ENCODE data around the gene RFPL3.
"Not testable (repeated sequence)": the region's sequence is repeated elsewhere in the genome, so short reads cannot be mapped to it uniquely, and the experiment has no call there.

The RFPL3 gene

DNA sequence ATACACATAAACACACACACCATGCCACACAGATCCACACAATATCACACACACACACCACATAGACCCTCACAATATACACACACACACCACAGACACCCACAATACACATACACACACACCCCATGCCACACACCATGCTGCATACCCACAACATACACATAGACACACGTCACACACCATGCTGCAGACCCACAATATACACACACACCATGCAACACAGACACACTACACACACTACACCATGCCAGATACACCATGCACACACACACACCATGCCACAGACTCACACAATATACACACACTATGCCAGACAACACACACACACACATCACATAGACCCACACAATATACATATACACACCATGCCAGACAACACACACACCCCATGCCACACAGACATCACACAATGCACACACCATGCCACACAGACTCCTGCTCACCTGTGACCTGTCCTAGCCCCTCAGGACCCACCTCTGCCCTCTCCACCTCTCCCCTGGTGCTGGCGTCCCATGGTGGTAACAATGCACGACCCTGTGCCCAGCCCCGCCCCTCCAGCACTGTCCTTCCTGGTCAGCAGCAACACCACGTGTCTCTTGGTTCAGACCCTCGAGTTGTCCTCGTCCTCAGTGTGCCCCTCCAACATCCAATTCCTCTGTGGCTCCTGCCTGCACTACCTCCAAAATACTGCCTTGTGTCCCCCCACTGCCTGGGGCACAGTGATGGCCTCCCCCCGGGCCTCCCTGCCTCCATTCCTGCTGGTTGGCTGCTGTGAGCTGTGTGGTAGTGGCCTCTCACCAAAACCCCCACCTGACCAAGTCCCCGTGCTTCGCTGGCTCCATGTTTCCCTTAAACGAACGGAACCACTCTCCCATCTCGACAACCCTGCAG is 23.7 kb upstream of the RFPL3 start:
- no peak for DNase-seq (ENCODE audit: low spot score)
- in situ Hi-C loops (cut with MboI; ENCODE audit: low pct_unique_long_range_greater_than_20kb, low sequenced_read_pairs, unreplicated experiment), result no loop called here

DNA sequence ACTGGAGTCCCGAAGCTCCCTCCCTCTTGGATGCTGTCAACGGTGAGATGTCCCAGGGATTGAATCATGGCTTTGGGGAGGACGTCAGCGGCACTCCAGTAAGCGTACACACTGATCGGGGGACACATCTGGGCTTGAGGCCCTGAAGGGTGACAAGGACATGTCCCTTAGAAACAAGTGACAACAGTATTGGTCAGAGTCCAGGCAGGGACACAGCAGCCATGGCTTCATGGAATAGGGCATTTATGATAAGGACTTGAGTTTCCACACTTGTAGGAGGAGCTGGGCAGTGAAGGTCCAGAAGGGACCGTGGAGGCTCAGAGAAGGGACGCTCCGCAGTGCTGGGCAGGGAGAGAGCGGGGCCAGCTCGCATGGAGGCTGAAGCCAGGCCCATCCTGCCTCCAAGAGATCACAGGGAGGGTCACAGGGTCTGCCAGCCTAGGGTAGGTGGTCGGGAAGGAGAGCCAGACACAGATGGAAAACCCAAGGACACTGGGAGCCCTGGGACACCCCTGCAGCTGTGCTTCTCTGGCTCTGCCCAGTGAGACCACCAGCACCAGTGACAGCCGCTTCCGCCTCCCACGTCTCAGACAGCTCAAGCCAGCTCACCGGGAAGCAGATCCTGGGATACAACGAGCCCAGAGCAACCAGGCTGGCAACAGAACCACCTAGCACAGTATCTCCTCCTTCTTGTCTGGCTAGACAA is 22.9 kb upstream of the RFPL3 start:
- no peak for DNase-seq (ENCODE audit: low spot score)
- TF ChIP-seq, protein P1, sequence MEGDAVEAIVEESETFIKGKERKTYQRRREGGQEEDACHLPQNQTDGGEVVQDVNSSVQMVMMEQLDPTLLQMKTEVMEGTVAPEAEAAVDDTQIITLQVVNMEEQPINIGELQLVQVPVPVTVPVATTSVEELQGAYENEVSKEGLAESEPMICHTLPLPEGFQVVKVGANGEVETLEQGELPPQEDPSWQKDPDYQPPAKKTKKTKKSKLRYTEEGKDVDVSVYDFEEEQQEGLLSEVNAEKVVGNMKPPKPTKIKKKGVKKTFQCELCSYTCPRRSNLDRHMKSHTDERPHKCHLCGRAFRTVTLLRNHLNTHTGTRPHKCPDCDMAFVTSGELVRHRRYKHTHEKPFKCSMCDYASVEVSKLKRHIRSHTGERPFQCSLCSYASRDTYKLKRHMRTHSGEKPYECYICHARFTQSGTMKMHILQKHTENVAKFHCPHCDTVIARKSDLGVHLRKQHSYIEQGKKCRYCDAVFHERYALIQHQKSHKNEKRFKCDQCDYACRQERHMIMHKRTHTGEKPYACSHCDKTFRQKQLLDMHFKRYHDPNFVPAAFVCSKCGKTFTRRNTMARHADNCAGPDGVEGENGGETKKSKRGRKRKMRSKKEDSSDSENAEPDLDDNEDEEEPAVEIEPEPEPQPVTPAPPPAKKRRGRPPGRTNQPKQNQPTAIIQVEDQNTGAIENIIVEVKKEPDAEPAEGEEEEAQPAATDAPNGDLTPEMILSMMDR (IDR thresholded peaks at IDR 0.05; ENCODE audit: extremely low read depth, insufficient read depth, missing control alignments), result no peak
- in situ Hi-C loops (cut with MboI; ENCODE audit: low pct_unique_long_range_greater_than_20kb, low sequenced_read_pairs, unreplicated experiment), result no loop called here

More for the DNA sequence above, 23.7 kb upstream of the RFPL3 start:
- TF ChIP-seq, protein P1 (IDR thresholded peaks at IDR 0.05; ENCODE audit: extremely low read depth, insufficient read depth, missing control alignments), result no peak

DNA sequence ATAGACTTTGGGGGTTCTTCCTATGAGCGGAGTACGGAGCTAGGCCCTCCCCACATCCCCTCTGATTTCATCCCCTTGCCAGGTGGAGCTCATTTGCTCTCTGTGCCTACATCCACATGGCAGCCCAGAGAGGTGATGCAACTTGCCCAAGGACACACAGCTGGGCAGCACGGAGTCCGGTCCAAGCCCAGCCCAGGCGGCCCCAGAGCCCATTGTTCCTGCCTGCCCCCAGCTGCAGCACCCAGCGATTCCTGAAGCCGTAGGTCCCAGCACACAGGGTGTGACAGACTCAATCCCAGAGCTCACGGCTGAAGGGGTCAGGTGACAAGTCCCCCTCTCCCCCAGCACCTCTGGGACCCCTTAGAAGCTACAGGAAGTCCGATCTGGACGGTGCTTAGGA is 22.2 kb upstream of the RFPL3 start:
- TF ChIP-seq, protein P1 (IDR thresholded peaks at IDR 0.05; ENCODE audit: extremely low read depth, insufficient read depth, missing control alignments), result no peak
- in situ Hi-C loops (cut with MboI; ENCODE audit: low pct_unique_long_range_greater_than_20kb, low sequenced_read_pairs, unreplicated experiment), result no loop called here
- no peak for DNase-seq (ENCODE audit: low spot score)

DNA sequence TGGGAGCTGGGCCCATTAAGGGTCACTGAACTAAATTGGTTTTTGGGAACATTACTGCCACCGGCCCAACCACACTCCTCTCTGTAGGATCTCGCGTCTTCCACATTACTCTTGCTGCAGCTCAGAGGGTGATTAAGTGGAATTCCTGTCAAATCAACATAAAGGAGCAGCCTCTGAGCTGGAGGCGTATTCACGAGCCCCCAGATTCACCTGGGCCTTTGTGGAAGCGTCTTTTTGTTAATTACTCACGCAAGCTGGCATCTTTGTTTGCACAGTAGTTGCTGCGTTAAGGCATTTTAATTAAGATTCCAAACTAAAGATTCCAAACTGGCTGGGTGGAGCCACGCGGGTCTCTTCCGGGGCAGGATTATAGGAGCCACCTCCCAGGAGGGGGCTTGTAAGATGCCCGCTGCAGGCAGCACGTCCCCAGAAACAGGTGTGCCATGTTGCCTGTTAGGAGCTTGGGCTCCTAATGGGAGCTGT is 21.5 kb upstream of the RFPL3 start:
- TF ChIP-seq, protein P1 (IDR thresholded peaks at IDR 0.05; ENCODE audit: extremely low read depth, insufficient read depth, missing control alignments), result no peak
- in situ Hi-C loops (cut with MboI; ENCODE audit: low pct_unique_long_range_greater_than_20kb, low sequenced_read_pairs, unreplicated experiment), result no loop called here
- DNase-seq (ENCODE audit: low spot score), result no peak

DNA sequence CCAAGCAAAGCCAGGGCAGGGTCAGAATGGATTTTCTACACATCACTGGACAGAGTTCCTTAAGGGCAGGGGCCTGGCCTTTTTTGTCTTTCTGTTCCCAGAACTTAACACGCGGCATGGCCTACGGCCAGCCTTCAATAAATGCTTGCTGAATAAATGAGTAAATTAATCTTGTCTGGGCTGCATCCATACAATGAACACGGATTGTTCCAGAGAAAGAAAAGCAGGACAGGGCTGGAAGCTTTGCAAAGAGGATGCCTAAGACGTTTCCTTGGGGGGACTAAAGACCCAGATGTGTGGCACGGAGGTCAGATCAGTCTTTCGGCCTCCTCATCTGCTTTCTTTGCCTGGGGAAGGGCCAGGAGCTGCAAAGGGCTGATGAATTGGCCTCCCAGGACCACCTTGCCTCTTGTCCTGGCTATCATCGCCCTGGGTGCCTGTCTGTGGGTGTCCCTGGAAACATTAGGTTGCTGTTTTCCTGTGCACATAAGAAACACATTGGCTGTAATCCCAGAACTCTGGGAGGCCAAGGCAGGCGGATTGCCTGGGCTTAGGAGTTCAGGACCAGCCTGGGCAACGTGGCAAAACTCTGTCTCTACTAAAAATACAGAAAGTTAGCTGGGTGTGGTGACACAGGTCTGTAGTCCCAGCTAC is 20.8 kb upstream of the RFPL3 start:
- no peak for DNase-seq (ENCODE audit: low spot score)
- TF ChIP-seq, protein P1 (IDR thresholded peaks at IDR 0.05; ENCODE audit: extremely low read depth, insufficient read depth, missing control alignments), result no peak
- in situ Hi-C loops (cut with MboI; ENCODE audit: low pct_unique_long_range_greater_than_20kb, low sequenced_read_pairs, unreplicated experiment), result no loop called here

DNA sequence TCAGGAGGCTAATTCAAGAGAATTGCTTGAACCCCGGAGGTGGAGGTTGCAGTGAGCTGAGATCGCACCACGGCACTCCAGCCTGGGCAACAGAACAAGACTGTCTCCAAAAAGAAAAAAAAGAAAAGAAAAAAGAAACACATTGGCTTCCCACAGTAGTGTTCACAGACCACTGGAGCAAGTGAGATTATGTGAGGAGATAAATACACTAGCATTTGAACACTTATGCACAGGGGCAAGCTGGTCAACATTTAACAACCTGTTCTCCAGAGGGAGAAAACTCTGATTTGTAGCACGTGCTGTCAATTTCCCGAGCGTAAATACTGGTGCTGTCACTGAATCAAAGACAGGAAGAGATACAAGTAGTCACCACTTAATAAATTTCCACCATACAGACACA is 20.2 kb upstream of the RFPL3 start:
- DNase-seq (ENCODE audit: low spot score); in situ Hi-C loops (cut with MboI; ENCODE audit: low pct_unique_long_range_greater_than_20kb, low sequenced_read_pairs, unreplicated experiment): not testable (repeated sequence)

Data from GM13977 (cell line).